Neural progenitor cell (in vitro differentiated cells): Measurements from ENCODE around the gene TCEANC. TPM values are rescaled to one million over a fixed set of nuclear protein-coding genes. Genes with fewer than 3 reads are reported as not detected.
A peak's percentile ranks its signal among the peaks of the same experiment; 100 is the strongest.
"Not testable (repeated sequence)": the region's sequence is repeated elsewhere in the genome, so short reads cannot be mapped to it uniquely, and the experiment has no call there.

Experiments
- DNase-seq: peaks from one replicate; pipeline ENCODE4 v3.0.0-alpha.2; 2016; ENCODE audit warnings: low spot score
- H2AFZ ChIP-seq: fragments of 200-600 bp; sonication (generic); replicated peaks from 2 replicates; pipeline ENCODE4 v1.6.1; 2016; ENCODE audit warnings: antibody characterized with exemption
- H3F3A ChIP-seq: fragments of 200-600 bp; sonication (generic); 2 replicates; pipeline ENCODE4 v1.6.1; 2016; ENCODE audit warnings: antibody characterized with exemption, low read depth
- H3K27ac ChIP-seq: fragments of 200-600 bp; sonication (generic); 2 replicates; pipeline ENCODE4 v1.5.1; 2016; ENCODE audit warnings: mild to moderate bottlenecking
- H3K27me3 ChIP-seq: fragments of 200-600 bp; sonication (generic); 2 replicates; pipeline ENCODE4 v1.6.1; 2016; ENCODE audit warnings: mild to moderate bottlenecking, moderate library complexity
- H3K36me3 ChIP-seq: fragments of 200-600 bp; sonication (generic); 2 replicates; pipeline ENCODE4 v1.5.1; 2016
- H3K4me1 ChIP-seq: fragments of 200-600 bp; sonication (generic); 2 replicates; pipeline ENCODE4 v1.6.1; 2016; ENCODE audit warnings: mixed run types
- H3K4me2 ChIP-seq: fragments of 200-600 bp; sonication (generic); 2 replicates; pipeline ENCODE4 v1.6.1; 2016
- H3K4me3 ChIP-seq: fragments of 200-600 bp; sonication (generic); 2 replicates; pipeline ENCODE4 v1.5.1; 2016
- H3K79me2 ChIP-seq: fragments of 200-600 bp; sonication (generic); 2 replicates; pipeline ENCODE4 v1.6.1; 2016; ENCODE audit warnings: low read depth
- H3K9ac ChIP-seq: fragments of 200-600 bp; sonication (generic); 2 replicates; pipeline ENCODE4 v1.6.1; 2016
- H3K9me3 ChIP-seq: fragments of 200-600 bp; sonication (generic); 2 replicates; pipeline ENCODE4 v1.5.1; 2016; ENCODE audit warnings: low read depth
- H4K20me1 ChIP-seq: fragments of 200-600 bp; sonication (generic); 2 replicates; pipeline ENCODE4 v1.6.1; 2016; ENCODE audit warnings: low read depth
- H3K27ac Mint-ChIP-seq: 3 replicates; pipeline ENCODE4 v1.8.0; 2021; ENCODE audit warnings: mixed read lengths
- H3K27me3 Mint-ChIP-seq: 2 replicates; pipeline ENCODE4 v1.8.0; 2022; ENCODE audit warnings: low read depth, mild to moderate bottlenecking, inconsistent platforms, moderate library complexity, mixed read lengths; ENCODE audit not compliant: insufficient read depth
- H3K36me3 Mint-ChIP-seq: 3 replicates; pipeline ENCODE4 v1.8.0; 2021; ENCODE audit warnings: mixed read lengths
- H3K4me1 Mint-ChIP-seq: 3 replicates; pipeline ENCODE4 v1.8.0; 2021; ENCODE audit warnings: mixed read lengths
- H3K4me3 Mint-ChIP-seq: 3 replicates; pipeline ENCODE4 v1.8.0; 2021; ENCODE audit warnings: mild to moderate bottlenecking, moderate library complexity, mixed read lengths
- H3K9me3 Mint-ChIP-seq: 3 replicates; pipeline ENCODE4 v1.8.0; 2020; ENCODE audit warnings: mixed read lengths
- CTCF ChIP-seq: fragments of 200-600 bp; sonication (generic); IDR thresholded peaks from 2 replicates; pipeline ENCODE4 v1.5.1; 2017; ENCODE audit warnings: antibody characterized with exemption, mild to moderate bottlenecking
- EZH2 ChIP-seq: fragments of 200-600 bp; sonication (generic); IDR thresholded peaks from 2 replicates; pipeline ENCODE4 v1.6.1; 2017; ENCODE audit warnings: antibody characterized with exemption, mild to moderate bottlenecking, moderate library complexity
- EZH2phosphoT487 ChIP-seq: fragments of 200-600 bp; sonication (generic); IDR thresholded peaks from 2 replicates; pipeline ENCODE4 v1.6.1; 2017; ENCODE audit warnings: antibody characterized with exemption
- total RNA-seq: library from RNA; depleted of rRNA; stranded (reverse); fragments of >200 nt; gene quantifications from 2 replicates; pipeline ENCODE4 v1.2.3, GENCODE V29; 2015; ENCODE audit warnings: low replicate concordance

TCEANC gene
- total RNA-seq, 1 donor from 2014 or later, result 6.8 TPM

DNA sequence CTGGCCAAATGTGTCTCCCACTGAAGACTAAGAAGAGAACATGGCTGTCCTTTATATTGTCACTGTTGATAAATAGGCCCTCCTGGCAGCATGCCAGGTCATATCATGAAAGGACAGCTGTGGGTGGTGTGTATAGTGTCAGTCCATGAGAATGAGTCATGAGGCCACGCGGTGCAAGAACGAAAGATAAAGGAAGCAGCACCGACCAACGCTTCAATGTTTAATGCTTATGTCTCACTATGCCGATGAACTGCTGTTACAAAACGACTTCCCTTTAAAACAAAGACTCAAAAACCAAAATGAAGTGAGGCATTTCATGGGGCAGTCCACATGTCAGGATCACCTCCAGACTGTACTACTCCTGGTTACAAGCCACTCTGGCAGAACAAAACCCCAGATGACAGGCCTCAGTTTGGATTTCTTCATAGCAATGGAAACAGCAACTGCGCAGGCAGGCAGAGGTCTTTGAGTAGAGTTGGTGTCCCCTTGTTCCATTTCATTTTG, 5.2 kb upstream of the TCEANC start:
- peaks cover 3% of the 10 kb centered on the region for H3K9me3 Mint-ChIP-seq
- no peaks in the 10 kb centered on the region for H3K9me3 ChIP-seq
- H3F3A ChIP-seq, result no peaks in the 10 kb centered on the region
- no peaks in the 10 kb centered on the region for H3K79me2 ChIP-seq
- H3K36me3 ChIP-seq, result no peaks in the 10 kb centered on the region
- no peaks in the 10 kb centered on the region for H4K20me1 ChIP-seq
- H3K27ac Mint-ChIP-seq, result peak overlapping the region; percentile 12
- H3K4me1 ChIP-seq, result no peaks in the 10 kb centered on the region
- H2AFZ ChIP-seq, result no peak overlapping the region
- H3K27ac ChIP-seq, result no peak overlapping the region
- H3K27me3 Mint-ChIP-seq, result peaks cover 4% of the 10 kb centered on the region
- TF ChIP-seq EZH2 (no peak), EZH2phosphoT487 (no peak), CTCF (no peak)
- no peak overlapping the region for H3K4me2 ChIP-seq
- no peaks in the 10 kb centered on the region for H3K27me3 ChIP-seq
- no peak overlapping the region for H3K4me3 Mint-ChIP-seq
- no peak for DNase-seq
- H3K4me1 Mint-ChIP-seq, result peaks cover 11% of the 10 kb centered on the region
- no peaks in the 10 kb centered on the region for H3K36me3 Mint-ChIP-seq
- no peak overlapping the region for H3K9ac ChIP-seq
- H3K4me3 ChIP-seq, result no peak overlapping the region

- H3K27me3 Mint-ChIP-seq, H3K4me3 Mint-ChIP-seq, H3K4me1 ChIP-seq, H3K36me3 ChIP-seq, H3K9me3 ChIP-seq, DNase-seq, H2AFZ ChIP-seq, H3K27ac ChIP-seq, H3K27me3 ChIP-seq, H4K20me1 ChIP-seq, H3K4me2 ChIP-seq, H3K9me3 Mint-ChIP-seq, H3F3A ChIP-seq, H3K79me2 ChIP-seq, H3K4me3 ChIP-seq, H3K9ac ChIP-seq, H3K36me3 Mint-ChIP-seq, H3K27ac Mint-ChIP-seq: not testable (repeated sequence)
- peaks cover 11% of the 10 kb centered on the region for H3K4me1 Mint-ChIP-seq
Measured at GRCh38 chrX:13648336-13648735, 4.6 kb upstream of the TCEANC start.

DNA sequence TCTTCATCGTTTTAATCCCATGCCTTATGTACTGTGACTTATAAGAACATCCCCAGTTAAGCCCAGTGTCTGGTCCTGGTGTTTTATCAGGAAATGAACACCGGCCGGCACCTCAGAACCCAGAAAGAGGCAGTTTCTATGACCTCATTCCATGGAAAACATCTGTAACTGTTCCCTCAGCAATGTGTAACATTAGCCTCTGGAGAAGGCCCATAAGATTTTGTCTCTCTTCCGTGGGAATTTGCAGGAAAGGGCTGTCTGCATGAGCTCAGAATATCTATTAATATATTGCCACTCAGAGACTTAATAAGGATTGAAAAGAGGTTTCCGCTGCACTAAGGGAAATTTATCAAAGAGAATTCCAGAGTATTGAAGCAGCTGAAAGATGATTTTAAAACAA, 3.1 kb upstream of the TCEANC start:
- H3F3A ChIP-seq, result peaks cover 12% of the 10 kb centered on the region
- no peak overlapping the region for H3K4me3 Mint-ChIP-seq
- peaks cover 11% of the 10 kb centered on the region for H3K4me1 Mint-ChIP-seq
- H3K27me3 ChIP-seq, result no peaks in the 10 kb centered on the region
- H3K27ac Mint-ChIP-seq, result no peak overlapping the region
- H3K4me1 ChIP-seq, result no peaks in the 10 kb centered on the region
- H3K36me3 ChIP-seq, result no peaks in the 10 kb centered on the region
- H3K27ac ChIP-seq, result no peak overlapping the region
- TF ChIP-seq CTCF (no peak), EZH2 (no peak), EZH2phosphoT487 (no peak)
- DNase-seq, result no peak
- no peaks in the 10 kb centered on the region for H3K9me3 ChIP-seq
- no peaks in the 10 kb centered on the region for H3K36me3 Mint-ChIP-seq
- no peaks in the 10 kb centered on the region for H4K20me1 ChIP-seq
- peaks cover 4% of the 10 kb centered on the region for H3K27me3 Mint-ChIP-seq
- no peak overlapping the region for H3K9ac ChIP-seq
- no peaks in the 10 kb centered on the region for H3K79me2 ChIP-seq
- H3K4me3 ChIP-seq, result no peak overlapping the region
- no peak overlapping the region for H3K4me2 ChIP-seq
- no peak overlapping the region for H2AFZ ChIP-seq
- peaks cover 3% of the 10 kb centered on the region for H3K9me3 Mint-ChIP-seq

- Histone ChIP-seq H3K9me3 (no peaks in the 10 kb centered on the region), H3K4me2 (no peak overlapping the region), H3K27me3 (no peaks in the 10 kb centered on the region), H3K4me1 (no peaks in the 10 kb centered on the region), H4K20me1 (no peaks in the 10 kb centered on the region), H3K4me3 (no peak overlapping the region), H2AFZ (no peak overlapping the region), H3K36me3 (no peaks in the 10 kb centered on the region), H3K79me2 (no peaks in the 10 kb centered on the region), H3F3A (peaks cover 12% of the 10 kb centered on the region), H3K27ac (no peak overlapping the region), H3K9ac (no peak overlapping the region)
- peaks cover 3% of the 10 kb centered on the region for H3K9me3 Mint-ChIP-seq
- H3K27me3 Mint-ChIP-seq, result peaks cover 4% of the 10 kb centered on the region
- H3K36me3 Mint-ChIP-seq, result no peaks in the 10 kb centered on the region
- no peak overlapping the region for H3K27ac Mint-ChIP-seq
- no peak for DNase-seq
- no peak overlapping the region for H3K4me3 Mint-ChIP-seq
- no peak for TF ChIP-seq EZH2
- TF ChIP-seq CTCF, result no peak
- no peak for TF ChIP-seq EZH2phosphoT487
- H3K4me1 Mint-ChIP-seq, result peaks cover 11% of the 10 kb centered on the region
Measured at GRCh38 chrX:13650318-13650717, 2.6 kb upstream of the TCEANC start.
